Dedifferentiated amniotic fluid mesenchymal stem cell (primary cell): ENCODE measurements around the gene USP32.

ENCODE experiments used
- DNase-seq: peaks from one replicate; pipeline ENCODE4 v3.0.0-alpha.2; 2016; ENCODE audit errors: extremely low spot score

The USP32 gene

DNA sequence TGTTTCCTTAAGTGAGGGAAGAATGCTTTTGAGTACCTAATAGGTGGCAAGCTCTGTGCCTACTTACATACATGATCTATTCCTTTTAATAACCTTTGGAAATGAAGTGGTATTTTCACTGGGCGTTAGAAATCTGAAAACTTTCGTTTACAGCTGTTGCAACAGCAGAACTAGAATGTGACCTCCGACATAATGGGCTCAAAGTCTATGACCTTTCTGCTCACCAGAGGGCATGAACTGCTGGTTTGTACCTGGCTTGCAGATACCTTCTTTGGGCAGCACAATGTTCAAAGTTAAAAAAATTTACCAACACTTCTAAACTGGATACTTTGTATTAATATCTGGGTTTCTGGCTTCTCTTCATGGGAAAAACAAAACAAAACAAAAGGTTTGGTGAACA lies 217.9 kb downstream of the USP32 start:
- DNase-seq = no peak

- DNase-seq = no peak
Observed at GRCh38 chr17:60173304-60173819, 218.6 kb downstream of the USP32 start.

GRCh38 chr17:60171753-60172079 lies 220.2 kb downstream of the USP32 start:
- no peak for DNase-seq

GRCh38 chr17:60170835-60171752 lies 220.8 kb downstream of the USP32 start:
- no peak for DNase-seq

DNA sequence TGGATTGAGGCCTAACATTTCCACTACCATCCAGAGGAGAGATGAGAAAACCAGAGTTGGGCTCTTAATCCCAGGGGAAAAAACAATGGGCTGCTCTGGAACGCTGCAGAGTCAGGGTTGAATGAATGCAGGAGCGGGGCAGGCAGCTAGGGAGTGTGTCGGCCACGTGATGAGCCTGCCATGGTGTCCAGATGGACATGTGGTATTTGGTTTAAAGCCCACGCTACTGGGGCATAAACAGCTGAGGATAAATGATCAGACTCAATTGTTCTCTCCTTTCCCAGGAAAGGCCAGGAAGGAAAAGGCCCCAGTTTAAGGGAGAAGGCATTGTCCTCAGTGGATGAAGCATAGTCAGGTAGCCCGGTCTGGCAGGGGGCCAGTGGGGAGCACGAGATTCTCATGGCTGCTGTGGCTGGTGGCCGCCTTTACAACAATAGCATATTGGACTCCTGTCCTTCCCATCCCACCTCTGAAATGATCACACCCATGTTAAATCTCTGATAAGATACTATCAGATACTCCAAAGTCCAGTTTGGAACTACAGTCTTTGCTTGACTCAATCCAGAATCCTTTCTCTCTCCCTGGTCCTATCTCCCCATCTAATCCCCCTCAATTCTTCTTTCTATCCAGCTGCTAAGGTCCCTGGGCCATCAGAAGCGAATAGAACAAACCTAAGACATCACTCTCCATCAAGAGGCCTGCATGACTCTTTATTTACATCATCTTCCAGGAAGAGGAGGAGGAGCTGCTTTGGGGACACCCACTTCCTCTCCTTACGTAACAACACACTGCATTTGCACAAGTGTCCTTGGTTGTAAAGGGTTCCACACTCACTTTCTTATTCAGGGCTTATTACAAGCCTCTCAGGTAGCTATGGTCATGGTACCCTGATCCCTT lies 221.8 kb downstream of the USP32 start:
- DNase-seq = no peak

DNA sequence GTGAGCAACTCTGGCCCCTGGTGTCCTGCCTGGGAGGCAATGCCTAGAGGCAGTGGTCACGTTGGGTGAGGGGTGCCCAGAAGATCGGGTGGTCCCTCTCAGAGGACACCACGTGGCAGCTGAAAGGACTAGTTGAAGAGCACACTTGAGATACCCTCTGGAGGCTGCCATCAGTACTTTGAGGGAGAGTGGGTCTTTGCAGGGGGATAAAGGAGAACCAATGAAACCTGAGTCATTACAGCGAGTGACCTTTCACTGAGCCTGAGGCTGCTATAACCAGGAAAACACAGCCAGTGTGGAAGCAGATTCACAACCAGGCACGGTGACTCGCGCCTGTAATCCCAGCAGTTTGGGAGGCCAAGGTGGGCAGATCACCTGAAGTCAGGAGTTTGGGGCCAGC lies 223.3 kb downstream of the USP32 start:
- no peak for DNase-seq

- DNase-seq = no peak
Observed at GRCh38 chr17:60167065-60167741, 224.7 kb downstream of the USP32 start.

- no peak for DNase-seq
Observed at GRCh38 chr17:60165971-60166370, 226.0 kb downstream of the USP32 start.

DNA sequence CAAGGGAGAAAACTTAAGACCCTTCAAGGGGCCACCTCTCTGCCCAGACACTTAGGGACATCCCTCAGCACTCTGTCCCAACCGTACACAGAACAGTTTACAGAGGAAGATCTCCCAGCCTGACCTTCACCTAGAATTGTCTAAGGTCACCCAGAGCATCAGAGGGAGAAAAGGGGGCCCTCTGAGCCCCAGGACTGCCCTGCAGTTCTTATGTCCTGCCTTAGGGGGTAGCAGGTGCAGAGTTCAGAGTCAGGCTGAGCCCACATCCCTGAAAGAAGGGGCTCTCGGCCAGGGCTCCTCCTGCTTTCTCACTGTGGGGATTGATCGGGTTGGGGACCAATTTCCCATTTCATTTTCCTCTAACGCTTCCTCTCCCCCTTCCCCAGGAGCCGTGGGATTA lies 226.7 kb downstream of the USP32 start:
- no peak for DNase-seq

- no peak for DNase-seq
Observed at GRCh38 chr17:60164697-60165096, 227.2 kb downstream of the USP32 start.

- no peak for DNase-seq
Observed at GRCh38 chr17:60164164-60164563, 227.8 kb downstream of the USP32 start.

DNA sequence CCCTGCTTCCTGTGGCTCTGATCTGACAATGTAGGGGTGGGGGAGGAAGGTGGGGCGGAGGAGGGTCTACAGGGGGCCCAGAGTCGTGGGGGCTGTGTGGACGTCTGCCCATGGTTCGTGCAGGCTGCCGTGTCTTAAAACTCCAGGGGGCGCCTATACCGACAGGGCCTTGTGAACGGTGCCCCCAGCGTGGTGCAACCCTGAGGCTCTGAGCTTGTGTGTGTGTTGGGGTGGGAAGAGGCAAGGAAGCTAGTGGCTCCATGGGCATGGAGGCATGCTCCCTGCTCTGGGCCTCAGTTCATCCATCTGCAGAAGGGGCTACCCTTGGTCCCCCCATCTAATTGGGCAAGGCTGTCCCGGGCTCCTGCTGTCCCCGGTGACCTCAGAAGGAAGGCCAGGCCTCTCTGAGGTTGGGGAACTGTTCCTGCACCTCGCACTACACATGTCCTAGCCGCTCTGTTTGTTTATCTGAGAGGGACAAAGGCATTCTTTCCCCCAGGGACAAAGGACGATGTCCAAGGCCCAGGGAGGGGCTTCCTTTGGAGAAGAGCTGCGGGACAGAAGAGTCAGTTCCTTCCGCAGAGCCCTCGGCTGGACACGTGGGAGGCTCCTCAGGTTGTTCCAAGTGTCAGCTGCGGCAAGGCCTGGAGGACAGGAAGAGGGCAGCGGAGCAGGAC lies 228.7 kb downstream of the USP32 start:
- DNase-seq = no peak

DNA sequence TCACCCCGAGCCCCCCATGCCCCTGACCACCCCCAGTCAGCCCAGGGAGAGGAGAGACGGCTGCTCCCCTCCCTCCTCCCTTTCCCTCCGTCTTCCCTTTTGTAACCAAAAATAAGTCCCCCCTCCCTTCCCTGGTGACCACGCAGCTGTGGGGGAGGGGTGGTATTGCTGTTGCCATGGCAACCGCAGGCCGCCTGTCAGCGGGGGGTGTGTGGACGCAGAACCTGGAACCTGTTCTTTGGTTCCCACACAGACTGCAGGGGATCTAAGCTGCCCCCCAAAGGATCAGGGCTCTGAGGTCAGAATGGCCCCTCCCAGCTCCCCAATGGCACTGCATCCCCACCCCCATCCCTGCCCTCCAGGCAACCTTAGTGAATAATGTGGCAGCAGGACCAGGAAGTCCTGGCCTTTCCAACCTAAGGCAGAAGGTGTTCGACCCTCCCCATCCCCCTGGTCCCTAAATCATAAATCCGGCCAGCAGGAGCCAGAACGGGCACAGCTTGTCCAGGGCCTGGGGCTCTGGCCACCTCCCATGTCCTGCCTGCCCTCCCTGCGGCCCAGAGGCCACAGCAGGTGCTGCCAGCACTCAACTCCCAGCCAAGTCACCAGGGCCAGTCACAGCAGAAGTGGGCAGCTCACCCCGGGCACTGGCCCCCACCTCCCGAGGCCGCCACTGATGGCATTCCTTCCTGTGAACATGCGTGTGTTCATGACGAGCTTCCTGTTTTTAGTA lies 230.2 kb downstream of the USP32 start:
- DNase-seq = no peak

GRCh38 chr17:60160829-60161501 lies 231.0 kb downstream of the USP32 start:
- DNase-seq = no peak

GRCh38 chr17:60159479-60159866 lies 232.5 kb downstream of the USP32 start:
- DNase-seq = no peak

DNA sequence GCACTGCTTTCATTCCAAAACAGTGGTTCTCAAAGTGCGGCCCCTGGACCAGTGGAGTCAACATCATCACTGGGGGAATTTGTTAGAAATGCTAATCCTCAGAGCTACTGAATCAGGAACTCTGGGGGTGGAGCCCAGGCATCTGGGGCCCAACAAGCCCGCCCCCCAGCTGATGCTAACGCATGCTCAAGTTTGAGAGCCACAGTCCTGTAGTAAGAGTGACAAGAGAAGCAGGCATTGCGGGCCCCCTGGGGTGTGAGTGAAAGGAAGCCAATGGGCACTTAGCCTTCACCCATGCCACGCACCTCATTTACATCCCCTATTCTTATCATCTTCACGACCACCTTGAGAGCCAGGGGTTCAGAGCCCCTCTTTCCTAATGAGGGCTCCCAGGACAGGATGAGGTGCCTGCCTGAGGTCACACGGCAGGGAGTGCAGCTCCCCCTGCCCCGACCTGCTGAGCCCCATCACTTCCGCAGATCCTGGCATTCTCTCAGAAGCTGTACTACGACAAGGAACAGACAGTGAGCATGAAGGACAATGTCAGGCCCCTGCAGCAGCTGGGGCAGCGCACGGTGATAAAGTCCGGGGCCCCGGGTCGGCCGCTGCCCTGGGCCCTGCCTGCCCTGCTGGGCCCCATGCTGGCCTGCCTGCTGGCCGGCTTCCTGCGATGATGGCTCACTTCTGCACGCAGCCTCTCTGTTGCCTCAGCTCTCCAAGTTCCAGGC lies 233.0 kb downstream of the USP32 start:
- no peak for DNase-seq

GRCh38 chr17:60157487-60158040 lies 234.4 kb downstream of the USP32 start:
- no peak for DNase-seq

DNA sequence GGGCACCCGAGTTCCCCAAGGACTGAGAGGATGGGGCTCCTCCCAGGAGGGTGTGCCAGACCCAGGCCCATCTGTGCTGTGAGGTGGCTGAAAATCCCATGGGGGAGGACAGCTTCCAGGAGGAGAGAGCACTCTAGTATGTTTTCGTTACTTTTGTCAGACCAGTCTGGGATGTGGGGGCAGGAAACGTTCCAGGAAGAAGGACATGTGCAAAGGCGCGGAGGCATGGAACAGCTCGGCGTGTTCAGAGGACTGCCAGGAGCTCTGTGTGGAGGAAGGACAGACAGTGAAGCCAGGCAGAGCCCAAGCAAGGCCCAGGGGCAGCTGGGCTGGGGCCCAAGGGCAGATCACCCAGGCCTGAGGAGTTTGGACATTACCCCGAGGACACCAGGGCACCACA lies 235.2 kb downstream of the USP32 start:
- DNase-seq = no peak

GRCh38 chr17:60155815-60156214 lies 236.1 kb downstream of the USP32 start:
- no peak for DNase-seq
